Measurements from ENCODE around the gene NFKBIE. TPM values are rescaled to one million over a fixed set of nuclear protein-coding genes. Genes with fewer than 3 reads are reported as not detected.

NFKBIE gene
- total RNA-seq, 1 donor, result 5.4 TPM

DNA sequence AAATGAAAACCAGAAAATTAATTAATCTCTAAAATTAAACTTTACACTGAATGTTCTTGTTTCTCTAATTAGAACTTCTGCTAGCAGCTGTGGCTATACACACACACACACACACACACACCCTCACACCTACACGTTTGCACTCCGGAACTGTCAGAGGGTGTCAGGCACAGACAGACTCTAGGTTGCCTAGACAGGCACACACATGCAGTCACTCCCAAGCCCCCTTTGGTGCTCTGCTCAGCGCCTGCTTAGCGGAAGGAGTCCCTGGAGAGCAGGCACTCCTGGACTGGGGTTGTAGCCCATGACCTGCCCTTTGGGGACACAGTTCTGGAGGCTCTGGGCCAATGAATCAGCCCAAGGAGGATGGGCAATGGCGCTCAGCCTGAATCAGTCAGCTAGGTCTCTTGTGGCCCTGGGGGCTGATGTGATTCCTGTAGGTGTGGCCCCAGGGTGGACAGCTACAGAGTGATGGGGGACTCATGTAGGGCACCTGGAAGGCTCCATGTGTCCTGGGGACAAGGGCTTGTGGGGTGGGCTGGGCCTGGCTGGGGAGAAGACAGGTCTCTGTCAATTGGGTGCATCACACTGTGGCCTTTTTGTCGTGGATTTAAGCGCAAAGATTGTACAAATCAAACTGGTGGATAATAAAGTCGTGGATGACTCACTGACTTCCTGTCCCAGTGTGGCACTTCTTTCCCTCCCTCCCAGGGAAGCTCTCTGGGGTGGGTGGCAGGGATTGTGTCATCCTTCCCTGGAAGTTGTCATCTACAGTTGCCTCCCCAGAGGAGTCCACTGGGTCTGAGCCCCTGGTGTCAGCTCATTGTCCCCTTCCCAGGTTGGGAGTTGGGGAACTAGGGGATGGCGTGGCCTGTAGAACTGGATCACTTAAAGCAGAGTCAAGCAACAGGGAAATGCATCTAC, 13.7 kb upstream of the NFKBIE start:
- TF ChIP-seq, protein P1, sequence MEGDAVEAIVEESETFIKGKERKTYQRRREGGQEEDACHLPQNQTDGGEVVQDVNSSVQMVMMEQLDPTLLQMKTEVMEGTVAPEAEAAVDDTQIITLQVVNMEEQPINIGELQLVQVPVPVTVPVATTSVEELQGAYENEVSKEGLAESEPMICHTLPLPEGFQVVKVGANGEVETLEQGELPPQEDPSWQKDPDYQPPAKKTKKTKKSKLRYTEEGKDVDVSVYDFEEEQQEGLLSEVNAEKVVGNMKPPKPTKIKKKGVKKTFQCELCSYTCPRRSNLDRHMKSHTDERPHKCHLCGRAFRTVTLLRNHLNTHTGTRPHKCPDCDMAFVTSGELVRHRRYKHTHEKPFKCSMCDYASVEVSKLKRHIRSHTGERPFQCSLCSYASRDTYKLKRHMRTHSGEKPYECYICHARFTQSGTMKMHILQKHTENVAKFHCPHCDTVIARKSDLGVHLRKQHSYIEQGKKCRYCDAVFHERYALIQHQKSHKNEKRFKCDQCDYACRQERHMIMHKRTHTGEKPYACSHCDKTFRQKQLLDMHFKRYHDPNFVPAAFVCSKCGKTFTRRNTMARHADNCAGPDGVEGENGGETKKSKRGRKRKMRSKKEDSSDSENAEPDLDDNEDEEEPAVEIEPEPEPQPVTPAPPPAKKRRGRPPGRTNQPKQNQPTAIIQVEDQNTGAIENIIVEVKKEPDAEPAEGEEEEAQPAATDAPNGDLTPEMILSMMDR (IDR thresholded peaks at IDR 0.05; ENCODE audit: insufficient read depth, low read length), result no peak
- H3K4me3 ChIP-seq (ENCODE audit: low read depth, low read length), result no peak overlapping the region
- no peak for DNase-seq (ENCODE audit: low read depth)

DNA sequence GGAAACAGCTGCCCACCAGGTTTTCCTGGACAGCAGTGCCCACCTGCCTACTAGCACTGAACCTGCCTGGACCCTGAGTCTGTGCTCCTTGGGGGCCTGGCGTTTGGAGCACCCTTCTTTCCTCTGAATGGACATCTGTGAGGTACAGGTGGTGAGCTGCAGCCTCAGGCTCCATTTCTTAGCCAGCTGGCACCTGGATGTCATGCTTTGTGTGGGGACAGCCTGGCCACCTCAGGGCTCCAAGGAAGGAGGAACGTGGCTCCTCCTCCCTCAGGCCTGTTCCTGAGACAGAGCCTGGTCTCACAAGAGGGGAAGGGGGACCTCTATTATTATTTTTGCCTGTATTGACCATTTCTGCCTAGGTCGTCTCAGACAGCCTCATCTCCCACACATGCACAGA, 13.0 kb upstream of the NFKBIE start:
- DNase-seq (ENCODE audit: low read depth), result no peak
- TF ChIP-seq, protein P1 (IDR thresholded peaks at IDR 0.05; ENCODE audit: insufficient read depth, low read length), result no peak
- no peak overlapping the region for H3K4me3 ChIP-seq (ENCODE audit: low read depth, low read length)

DNA sequence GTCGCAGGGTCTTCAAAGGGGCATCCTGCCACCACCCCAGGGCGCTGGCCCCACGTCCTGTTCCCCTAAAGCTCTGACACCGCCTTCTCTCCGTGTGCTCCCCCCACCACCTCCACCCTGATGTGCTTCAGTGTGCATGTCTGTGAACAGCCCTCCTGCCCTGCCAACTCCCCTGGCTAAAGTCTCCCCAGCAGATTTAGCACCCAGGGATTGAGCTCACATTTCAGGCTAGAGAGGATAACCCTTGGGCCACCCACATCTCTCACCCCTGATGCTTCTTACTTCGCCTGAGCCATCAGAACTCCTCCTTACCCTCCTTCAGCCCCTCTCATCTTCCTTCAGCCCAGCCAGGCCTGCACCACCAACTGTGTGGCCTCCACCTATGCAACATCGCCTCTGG, 12.4 kb upstream of the NFKBIE start:
- TF ChIP-seq, protein P1 (IDR thresholded peaks at IDR 0.05; ENCODE audit: insufficient read depth, low read length), result no peak
- no peak for DNase-seq (ENCODE audit: low read depth)
- H3K4me3 ChIP-seq (ENCODE audit: low read depth, low read length), result no peak overlapping the region

DNA sequence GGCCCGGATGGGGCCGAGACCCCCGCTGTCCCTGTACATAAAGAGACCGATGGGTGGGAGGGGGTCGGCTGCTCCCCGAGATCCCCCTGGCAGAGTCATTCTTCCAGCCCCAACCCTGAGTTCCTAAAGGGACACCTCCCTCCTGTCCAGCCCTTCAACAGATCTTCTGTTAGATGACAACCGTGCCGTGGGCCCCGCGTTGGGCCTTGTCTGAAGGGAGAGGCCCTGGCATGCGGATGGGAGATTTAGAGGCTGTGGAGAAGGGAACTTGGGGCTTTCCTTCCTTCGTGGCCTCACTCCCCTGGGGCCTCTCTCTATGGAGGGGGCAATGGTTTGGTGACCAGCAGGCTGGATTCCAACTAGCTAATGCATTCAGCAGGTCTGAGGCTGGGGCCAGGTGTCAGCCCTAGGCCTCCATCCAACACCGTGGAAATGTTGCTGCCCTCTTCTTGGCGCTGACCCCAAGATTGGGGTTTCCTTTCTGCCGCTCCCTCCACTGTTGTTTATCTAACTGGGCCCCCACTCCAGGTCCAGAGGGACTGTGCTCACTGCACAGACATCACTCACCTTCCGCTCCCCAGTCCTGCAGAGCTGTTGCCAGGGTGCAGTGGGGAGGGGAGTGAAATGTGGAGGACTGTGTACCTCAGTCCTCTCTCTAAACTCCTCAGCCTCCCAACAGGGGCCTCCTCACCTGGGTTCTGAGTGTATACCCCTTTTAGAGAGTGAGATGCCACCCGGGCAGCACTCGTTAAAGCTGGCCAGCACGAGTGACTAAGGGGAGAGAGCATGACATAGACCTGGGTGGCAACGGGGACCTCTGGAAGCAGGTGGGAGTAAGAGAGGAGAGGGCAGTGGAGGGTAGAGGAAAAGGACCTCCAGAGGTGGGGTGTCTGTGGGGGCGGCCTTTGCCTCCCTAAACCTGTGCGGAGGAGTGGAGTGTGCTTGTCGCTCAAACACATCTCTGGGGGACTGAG, 11.6 kb upstream of the NFKBIE start:
- no peak overlapping the region for H3K4me3 ChIP-seq (ENCODE audit: low read depth, low read length)
- DNase-seq (ENCODE audit: low read depth), result no peak
- TF ChIP-seq, protein P1 (IDR thresholded peaks at IDR 0.05; ENCODE audit: insufficient read depth, low read length), result no peak

DNA sequence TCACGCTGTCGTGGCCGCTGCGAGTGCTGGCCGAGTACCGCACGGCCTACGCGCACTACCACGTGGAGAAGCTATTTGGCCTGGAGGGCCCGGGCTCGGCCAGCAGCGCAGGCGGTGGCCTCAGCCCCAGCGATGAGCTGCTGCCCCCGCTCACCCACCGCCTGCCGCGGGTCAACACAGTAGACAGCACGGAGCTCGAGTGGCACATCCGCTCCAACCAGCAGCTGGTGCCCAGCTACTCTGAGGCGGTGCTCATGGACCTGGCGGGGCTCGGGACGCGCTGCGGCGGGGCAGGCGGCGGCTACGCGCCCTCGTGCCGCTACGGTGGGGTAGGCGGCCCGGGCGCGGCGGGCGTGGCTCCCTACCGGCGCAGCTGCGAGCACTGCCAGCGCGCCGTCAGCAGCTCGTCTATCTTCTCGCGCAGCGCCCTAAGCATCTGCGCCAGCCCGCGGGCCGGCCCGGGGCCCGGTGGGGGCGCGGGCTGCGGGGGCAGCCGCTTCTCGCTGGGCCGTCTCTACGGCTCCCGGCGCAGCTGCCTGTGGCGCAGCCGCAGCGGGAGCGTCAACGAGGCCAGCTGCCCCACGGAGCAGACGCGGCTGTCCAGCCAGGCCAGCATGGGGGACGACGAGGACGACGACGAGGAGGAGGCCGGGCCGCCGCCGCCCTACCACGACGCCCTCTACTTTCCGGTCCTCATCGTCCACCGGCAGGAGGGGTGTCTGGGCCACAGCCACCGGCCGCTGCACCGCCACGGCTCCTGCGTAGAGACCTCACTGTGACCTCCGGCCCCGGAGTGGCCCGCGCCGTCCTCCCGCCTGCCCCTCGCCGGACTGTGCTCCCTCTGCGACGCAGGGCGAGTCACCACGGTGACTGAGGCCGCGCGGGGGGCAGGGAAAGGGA, 10.6 kb upstream of the NFKBIE start:
- no peak for DNase-seq (ENCODE audit: low read depth)
- no peak overlapping the region for H3K4me3 ChIP-seq (ENCODE audit: low read depth, low read length)
- TF ChIP-seq, protein P1 (IDR thresholded peaks at IDR 0.05; ENCODE audit: insufficient read depth, low read length), result no peak

DNA sequence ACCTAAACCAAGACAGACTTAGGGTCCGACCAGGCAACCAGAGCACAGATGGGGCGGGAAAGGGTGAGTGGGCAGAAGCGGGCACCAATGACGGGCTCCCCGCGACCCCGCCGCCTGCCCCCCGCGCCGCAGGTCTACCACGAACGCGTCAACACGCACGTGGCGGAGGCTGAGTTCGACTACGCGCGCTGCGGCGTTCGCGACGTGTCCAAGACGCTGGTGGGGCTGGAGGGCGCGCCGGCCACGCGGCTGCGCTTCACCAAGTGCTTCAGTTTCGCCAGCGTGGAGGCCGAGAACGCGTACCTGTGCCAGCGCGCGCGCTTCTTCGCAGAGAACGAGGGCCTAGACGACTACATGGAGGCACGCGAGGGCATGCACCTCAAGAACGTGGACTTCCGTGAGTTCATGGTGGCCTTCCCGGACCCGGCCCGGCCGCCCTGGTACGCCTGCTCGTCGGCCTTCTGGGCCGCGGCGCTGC, 10.0 kb upstream of the NFKBIE start:
- DNase-seq (ENCODE audit: low read depth), result no peak
- TF ChIP-seq, protein P1 (IDR thresholded peaks at IDR 0.05; ENCODE audit: insufficient read depth, low read length), result no peak
- H3K4me3 ChIP-seq (ENCODE audit: low read depth, low read length), result no peak overlapping the region
